ENCODE measurements around the gene P3R3URF.

P3R3URF gene

DNA sequence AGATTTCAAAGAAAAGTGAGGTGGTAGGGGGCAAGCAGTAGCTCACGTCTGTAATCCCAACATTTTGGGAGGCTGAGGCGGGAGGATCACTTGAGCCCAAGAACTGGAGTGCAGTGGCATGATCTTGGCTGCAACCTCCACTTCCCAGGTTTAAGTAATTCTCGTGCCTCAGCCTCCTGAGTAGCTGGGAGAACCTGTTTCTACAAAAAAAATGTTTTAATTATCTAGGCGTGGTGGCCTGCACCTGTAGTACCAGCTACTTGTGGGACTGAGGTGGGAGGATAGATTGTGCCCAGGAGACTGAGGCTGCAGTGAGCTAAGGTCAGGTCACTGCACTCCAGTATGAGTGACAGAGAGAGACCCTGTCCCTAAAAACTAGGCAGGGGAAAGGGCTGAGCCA, 4.0 kb downstream of the P3R3URF start:
- no peak for DNase-seq

DNA sequence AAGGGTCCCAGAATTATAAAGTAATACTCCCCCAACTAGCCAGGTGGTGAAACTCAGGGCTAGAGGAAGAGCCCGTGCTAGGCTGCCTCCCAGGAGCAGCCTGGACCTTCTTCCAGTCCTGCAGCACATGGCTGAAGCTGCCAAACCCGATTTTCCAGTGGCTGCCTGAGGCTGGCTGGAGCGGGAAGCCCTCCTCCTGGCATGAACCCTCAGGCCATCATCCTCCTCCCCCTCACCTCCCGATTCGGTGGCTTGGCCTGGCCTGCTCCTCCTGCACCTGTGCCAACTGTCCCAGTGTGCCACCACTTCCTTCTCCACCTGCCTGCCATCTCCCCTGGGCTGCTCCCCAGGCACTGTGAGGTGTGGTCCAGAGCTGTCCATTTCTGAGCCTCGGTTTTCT, 4.4 kb downstream of the P3R3URF start:
- no peak for DNase-seq

DNA sequence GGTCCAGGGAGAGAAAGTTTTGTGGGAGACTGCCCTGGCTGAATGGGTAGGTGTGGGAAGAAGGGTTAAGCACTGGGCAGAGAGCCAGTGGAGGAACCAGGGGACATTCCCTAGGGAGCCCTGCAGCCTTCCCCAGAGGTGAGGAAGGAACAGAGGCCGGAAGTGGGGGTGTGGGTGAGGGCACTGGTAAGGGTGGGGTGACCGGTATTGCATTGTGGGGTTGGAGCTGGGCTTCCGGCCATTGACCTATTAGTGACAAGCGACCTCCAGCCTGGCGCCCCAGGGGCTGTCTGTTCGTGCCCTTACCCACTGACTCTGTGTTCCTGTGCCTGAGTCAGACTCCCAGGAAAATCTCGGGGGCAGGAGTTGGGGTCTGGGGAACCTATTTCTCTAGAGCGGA, 4.9 kb downstream of the P3R3URF start:
- DNase-seq: no peak

DNA sequence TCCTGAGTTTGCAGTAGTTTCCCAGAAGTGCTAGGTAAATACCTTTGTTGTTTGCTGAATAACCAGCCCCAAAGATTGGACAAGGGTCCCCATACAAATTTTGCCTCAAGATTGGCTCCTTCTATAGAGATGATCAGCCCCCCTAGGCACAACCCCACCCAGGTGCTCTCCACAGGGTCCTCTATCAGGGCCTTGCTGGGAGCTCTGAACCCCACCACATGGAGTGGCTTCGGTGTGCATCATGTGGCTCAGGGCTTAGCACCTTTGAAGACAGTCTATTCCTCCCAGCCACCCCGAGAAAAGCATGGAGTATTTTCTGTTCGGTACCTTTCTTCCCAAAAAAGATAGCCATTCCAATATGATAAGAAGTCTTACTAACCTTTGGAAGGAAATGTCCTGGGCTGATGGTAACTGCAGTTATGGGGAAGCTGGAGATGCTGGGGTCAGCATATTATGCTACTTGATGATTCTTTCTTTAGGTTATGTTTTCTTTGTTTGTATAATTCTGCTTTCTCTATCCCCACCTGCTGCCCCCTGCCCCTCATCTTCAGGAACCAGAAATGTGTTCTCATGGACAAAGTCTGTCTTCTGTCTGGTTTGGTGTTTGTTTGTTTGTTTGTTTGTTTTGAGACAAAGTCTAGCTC, 6.4 kb downstream of the P3R3URF start:
- DNase-seq: peak in 1 of 4 experiments; percentile 22

DNA sequence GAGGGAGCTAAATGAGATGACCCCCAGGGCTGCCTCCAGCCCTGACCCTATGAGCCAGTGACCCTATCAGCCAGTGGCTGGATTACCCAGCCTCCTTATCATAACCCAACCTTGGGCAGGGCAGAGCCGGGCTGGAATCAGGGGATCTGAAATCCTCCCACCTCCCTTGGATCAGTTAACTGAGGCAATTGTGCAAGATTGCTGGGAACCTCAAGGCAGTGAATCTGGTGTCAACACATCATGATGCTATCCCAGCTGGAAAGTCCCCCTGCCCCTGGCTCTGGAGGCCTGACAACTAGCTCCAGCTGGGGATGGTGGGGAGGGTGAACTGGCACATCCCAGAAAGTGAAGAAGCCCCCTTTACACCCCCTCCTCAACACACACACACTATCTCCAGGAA, 7.8 kb downstream of the P3R3URF start:
- peak in 1 of 4 experiments; percentile 18 for DNase-seq

DNA sequence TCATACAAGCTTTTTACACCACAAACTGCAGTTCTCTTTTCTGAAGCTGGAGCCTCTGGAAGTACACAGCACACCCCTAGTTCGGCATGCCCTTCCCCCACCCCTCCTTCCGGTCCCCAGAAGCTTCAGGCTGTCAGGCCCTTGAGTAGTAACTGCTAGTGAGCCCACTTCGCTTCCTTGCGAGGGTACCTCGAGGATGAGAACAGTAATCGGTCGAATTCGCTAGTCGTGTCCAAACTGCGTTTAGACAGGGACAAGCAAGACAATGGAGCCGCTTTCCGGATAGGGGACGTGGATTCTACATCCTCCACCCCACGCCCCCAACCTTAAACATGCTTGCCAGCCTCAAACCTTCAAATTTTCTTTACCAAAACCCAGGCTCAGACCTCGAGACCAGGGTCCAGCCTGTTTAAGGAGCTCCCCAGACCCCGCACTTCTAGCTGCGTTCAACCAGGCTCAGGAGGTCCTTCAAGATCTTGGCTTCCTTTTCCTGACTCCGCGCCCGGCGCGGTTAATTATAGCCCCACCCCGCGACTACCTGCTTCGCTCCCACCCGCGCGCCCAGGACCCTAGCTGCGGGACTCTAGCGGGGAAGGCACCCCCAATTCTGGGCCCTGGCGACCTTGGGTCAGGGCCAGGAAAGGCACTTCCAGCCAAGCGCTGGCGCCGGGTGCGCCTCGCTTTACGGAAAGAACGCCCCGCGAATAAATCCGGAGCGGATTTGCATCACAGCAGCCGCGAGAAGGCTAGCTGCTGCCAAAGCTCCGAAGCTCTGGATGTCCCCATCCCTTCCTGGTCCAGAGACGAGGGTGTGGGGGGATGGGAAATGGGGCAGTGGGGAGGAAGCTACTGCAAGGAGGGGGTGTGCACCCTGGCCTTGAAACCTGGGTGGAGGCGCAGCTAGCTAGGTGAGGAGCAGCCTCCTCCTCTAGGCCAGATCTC, 9.5 kb downstream of the P3R3URF start:
- DNase-seq: peak in 3 of 4 experiments; percentile 9 to 37 (median 29)

DNA sequence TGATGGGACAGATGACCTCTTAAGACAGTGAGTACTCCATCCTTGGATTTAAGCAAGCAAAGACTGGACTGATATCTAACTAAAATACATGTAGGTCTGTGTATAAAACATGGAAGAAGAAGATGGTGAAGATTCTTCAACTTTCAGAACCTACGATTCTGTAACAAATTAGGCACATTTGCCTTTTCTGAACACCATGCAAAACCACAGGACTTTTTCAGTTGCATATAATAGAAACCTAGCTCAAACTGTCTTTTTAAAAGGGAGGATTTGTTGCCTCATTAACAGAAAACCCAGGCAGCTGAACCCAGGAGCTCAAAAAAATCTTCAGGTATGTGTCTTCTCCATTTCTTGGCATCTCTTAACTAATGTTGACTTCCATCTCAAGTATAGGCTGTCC, 16.1 kb downstream of the P3R3URF start:
- DNase-seq: no peak

DNA sequence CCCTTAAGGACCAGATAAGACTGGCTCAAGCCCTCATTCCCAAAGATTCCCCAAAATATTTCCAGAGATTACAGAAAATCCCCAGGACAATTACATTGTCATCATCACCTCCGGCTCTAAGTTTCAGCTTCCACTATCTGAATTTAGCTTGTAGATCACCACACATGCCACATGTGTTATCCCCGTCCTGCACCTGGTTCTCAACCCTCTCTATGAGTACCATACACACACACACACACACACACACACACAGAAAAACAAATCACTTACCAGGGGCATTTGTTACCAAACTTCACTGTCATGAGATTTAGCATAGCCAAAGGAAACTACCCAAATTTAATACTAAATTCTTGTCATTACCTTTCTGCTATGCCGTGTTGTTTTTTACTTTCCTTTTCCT, 16.8 kb downstream of the P3R3URF start:
- no peak for DNase-seq

DNA sequence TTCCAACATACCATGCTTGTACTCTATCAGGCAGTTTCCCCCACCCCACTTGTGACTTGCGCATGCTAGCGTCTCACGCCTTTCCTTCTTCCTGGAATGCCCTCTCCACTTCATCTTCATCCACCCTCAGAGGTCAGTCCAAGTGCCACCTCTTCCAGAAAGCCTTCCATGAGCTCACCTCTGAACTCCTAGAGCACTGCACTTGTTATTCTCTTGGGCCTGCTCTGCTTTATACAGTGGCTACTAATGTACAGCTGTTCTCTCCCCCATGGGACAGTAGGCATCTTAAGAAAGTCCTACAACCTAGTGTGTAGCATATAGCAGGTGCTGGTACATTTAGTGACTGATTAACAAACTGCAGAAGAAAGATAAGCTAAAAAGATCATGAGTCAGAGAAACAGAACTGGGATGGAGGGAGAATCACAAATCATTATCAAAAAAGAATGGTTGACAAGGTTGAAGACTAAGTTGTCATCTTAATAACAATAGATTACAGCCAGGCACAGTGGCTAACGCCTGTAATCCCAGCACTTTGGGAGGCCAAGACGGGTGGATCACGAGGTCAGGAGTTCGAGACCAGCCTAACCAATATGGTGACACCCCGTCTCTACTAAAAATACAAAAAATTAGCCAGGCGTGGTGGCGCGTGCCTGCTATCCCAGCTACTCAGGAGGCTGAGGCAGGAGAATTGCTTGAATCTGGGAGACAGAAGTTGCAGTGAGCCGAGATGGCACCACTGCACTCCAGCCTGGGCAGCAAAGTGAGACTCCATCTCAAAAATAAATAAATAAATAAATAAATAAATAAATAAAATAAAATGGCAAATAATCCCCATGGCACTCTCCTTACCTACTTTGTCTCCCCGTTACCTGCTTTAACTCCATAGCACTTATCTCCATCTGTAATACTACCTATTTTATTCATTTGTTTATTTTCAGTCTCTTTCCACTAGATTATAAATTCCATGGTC, 17.7 kb downstream of the P3R3URF start:
- no peak for DNase-seq

DNA sequence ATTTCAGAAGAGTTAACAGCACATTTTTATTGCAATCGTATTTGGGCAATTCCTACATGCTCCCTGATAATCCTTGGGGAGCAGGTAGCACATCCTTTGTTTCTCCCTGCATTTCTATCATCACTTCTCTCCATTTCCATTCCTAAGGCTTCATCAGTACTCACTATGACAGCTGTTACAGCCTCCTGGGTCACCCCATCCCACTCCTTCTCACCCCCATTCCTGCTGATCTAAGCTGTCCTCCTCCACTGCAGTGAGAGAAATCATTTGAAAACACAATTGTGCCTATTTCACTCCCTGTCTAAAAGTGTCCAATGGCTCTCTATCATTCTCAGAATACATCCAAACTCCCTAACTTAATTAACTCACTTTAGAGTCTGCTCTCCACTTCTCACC, 18.4 kb downstream of the P3R3URF start:
- DNase-seq: no peak

DNA sequence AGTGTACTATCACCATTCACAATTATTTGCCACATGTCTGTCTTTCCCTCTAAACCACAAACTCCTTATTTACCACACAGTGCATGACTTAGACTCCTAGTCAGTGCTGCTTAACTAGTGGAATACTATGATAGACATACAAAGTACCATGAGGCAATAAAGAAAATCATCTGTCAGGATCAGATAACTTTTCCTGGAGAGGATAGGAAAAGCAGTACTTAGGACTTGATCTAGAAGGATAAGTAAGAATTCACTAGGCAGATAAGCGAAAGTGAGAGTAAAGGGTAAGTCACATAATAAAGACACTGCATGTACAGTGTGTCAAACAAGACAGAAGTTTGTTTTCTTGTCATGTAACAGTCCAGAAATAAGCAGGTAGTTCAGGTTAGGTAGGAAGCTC, 22.6 kb downstream of the P3R3URF start:
- DNase-seq: no peak

DNA sequence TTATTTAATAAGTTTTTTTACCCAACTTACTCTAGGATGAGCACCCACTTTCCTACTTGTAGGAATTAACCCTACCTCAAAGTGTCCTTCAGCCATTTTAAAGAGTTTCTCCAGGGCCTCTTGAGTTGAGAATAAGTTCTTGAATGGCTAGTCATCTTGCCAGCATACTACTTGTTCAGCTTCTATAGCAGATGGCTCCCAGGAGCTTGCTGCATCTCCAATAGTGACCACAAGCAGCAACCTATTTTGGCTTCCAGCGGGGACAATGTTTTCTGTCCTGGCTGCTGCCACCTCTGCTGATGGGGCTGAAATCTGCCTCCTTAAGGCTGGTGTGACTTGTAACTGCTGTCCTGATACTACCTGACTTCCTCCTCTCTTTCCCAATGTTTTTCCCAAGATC, 23.1 kb downstream of the P3R3URF start:
- DNase-seq: no peak

DNA sequence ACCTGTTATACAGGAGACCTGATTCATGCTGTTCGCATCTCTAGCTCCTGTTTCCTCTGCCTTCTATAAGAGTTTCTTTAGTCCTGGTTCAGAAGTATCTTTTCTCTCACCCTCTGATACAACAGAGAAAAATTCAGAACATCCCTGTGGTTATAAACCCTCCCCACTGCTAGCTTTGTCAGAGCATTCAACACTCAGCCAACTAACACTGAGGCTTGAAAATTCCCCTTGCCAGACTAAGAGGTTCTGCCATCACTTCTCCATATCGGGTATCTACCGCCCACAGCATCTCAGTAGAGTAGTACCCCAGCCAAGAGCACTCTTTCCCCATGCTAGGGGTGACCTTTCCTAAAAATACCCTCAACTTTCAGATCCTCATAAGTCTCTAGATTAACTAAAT, 24.3 kb downstream of the P3R3URF start:
- DNase-seq: peak in 2 of 4 experiments; percentile 39 to 46

DNA sequence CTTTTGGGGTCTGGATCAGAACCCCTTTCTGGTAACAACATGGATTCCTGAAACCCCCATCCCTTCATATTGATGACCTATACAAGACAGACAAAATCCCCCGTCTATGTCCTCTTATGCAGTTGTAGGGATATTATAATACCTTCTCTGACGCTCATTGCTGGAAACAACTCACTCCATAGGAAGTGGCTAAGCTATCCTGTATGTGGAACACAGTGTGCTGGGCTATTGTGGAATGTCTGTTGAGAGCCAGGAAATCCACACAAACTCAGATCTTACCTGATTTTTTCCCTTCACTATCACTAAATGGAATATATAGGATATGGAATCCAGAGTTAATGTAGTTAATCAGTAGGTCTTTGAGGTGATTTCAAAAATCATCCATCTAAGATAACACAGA, 26.2 kb downstream of the P3R3URF start:
- DNase-seq: no peak

DNA sequence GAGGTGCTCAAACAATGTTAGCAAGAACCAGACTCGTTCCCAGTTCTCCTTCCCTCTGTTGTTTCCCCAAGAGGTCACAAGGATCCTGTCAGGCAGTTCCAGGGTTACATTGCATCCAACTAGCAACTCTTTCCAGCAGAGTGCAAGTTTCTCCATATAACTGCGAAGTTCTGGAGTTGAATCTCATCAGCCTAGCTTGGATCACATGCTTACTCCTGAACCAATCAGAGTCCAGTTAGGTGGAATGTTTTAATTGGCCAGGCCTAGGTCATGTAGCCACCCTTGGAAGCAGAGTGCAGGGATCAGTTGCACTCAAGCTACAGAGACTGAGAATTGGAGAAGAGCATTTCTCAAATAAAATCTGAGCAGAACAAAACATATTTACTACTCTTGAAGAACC, 28.0 kb downstream of the P3R3URF start:
- DNase-seq: no peak

DNA sequence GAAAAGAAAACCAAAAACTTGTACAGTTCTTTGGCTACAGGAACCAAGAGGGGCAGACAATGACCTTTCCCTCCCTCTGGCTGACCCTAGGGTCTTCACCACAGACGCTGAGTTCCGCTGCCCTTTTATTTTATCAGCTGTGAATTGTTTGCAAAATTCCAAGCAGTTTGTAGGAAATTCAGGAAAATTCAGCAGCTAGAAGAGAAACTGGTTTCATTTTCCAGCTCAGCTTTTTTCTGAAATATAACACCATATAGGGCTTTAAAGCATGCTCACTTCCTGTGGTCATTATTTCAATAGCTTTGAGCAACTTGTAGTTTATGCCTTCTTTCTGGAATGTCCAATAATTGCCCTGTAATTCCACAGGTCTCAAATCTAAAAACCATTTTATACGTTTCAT, 38.4 kb downstream of the P3R3URF start:
- DNase-seq: no peak

DNA sequence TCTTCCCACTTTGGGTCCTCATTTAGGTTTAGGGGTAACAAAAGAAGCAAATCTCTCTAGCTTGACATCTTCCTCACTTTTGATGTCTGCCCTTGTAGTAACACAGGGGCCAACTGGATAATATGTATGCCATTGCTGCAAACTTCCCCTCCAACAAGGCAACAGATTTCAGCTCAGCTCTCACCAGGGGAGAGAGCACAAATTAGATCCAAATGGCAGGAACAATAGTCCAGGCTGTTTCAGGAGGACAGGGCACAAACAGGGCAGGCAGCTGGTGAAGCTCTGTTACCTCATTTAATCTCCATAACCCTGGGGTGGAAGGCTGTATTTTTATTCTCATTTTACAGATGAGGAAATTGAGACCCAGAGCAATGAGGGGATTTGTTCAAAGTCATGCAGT, 39.6 kb downstream of the P3R3URF start:
- DNase-seq: no peak

DNA sequence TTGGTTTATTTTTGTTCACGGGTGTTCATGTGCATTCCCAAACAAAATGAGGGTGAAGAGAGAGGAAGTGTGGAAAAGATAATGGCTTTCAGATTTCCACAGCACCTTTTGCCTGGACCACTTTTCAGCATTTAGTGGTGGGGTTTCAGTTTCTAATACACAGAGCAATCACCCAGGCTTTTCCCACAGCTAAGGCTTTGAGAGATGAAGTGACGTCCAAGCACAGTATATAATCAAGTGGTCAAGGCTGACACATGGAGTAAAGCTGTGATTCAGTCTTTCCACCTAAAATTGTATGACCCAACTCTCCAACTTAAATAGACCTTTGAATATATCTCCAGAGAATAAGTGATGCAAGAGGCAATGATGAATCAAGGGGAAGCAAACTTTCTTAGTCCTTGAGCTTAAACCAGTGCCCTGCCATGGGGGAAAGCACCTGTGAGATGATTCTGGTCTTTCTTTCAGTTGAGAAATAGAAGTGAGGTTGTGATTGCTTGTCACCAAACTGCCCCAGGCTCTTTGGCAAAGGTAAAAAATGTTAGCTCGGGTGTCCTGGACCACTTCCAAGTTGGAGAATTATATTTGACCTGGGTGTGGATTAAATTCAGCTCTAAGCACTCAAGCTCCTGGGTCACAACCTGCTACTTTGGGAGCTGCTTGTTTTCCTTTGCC, 41.5 kb downstream of the P3R3URF start:
- peak in 1 of 4 experiments; percentile 50 for DNase-seq

DNA sequence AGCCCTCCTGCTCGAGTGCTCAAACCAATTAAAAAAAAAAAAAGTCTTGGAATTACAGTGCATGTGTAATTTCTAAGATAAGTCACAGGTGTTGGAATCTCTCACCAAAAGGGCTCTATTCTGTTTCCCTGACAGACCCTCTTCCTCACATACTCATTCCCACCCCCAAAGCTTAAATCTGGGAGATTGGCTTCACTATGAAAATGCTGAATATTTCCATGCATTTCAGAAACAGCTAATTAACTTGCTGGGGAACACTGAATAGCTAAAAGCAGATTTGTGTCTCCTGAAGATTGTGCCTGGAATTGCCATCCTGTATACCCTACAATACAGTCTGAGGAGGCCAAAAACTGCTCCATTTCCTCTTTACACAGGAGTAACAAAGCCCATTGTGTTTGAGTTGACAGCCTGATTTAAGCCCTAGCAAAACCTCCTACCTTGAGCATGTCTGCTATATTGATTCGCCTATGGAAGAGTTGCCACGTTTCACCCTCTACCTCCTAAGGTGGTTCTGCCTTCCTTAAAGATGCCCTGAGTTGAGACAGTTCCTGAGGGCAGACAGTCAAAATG, 42.4 kb downstream of the P3R3URF start:
- DNase-seq: no peak

DNA sequence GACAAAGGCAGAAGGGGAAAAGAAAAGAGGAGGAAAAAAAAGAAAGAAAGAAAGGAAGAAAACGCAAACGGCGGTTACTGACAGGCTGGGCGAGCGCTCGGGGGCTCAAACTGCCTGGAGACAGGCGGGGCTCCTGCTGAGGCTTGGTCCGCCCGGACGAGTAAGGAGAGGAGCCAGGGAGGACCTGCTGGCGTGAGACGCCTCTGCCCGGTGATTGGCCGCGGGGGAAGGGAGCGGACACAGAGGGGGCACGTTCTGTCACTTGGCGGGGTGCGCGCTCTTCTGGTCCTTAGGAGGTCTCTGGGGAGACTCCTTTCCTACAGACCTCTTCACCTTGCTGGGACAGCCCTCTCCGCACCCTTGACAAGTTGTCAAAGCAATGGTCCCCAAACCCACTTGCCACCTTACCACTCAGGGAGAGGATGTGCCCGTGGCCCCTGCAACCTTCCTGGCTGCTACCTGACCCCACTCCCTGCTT, 43.1 kb downstream of the P3R3URF start:
- no peak for DNase-seq

DNA sequence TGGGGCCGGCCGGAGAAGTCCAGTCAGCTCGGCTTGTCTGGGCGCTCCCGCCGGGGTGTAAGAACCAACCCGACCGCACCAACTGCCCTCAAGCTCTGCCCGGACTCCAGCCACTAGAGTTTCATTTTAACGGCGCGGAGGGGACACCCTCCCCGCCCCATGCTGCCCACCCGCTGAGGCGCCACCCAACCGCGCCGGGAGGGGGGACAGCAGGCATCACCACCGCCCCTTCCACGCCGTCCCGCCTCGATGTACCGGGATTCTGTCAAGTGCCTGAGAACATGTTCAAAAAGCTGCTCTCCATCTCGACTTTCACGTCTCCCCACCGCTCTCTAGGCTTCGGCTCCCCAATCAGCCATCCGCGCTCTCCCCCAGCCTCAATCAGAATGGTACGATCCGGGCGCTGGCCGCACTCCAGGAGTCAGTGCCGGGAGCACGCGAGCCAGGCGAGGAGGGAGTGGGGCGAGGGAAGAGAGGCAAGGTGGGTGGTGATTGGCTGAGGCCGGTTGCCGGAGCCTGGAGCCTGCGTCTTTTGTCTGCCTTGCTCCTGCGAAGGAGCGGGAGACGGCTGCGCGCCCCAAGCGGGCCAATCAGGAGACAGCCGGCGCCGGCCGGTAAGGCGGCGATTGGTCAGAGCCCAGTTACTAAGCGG, 43.6 kb downstream of the P3R3URF start, which contains the start of gene PIK3R3:
TSS of gene PIK3R3 (minus strand) at position 101 of the 652 bp plus-strand sequence. CDS start 677 bp downstream, outside the sequence.
- DNase-seq: peak; percentile 99 to 100 (median 99)
